IMR-90 (cell line): ENCODE measurements around the gene NGEF. TPM values are rescaled to one million over a fixed set of nuclear protein-coding genes. Genes with fewer than 3 reads are reported as not detected.

Experiments used
- ATAC-seq: fragments of 200-7000 bp; cut with Tn5 transposase; 2 replicates; pipeline ENCODE4 v1.9.1; 2020; ENCODE audit warnings: low read depth, mild to moderate bottlenecking, moderate library complexity
- BruUV-seq: library from RNA; stranded (reverse); fragments of 400-500 nt; replicated peaks from 2 replicates; lab custom pipeline; 2021; lab: Mats Ljungman, UMichigan
- CTCF ChIA-PET: fragments of 300-600 bp; formaldehyde crosslinking; extraction: SDS; loops from one replicate; lab custom pipeline; 2021; ENCODE audit warnings: antibody characterized with exemption; lab: Yijun Ruan, JAX
- POLR2A ChIA-PET: fragments of 300-600 bp; sonication (Branson Sonifier 250); formaldehyde crosslinking; loops from one replicate; lab custom pipeline; 2022; ENCODE audit warnings: antibody characterized with exemption; ENCODE audit not compliant: unreplicated experiment; lab: Charles Lee
- DNase-seq: peaks from one replicate; pipeline ENCODE4 v3.0.0; 2013
- H2AFZ ChIP-seq: replicated peaks from 2 replicates; pipeline ENCODE3; 2013; ENCODE audit warnings: low read length, mild to moderate bottlenecking; ENCODE audit not compliant: poor library complexity
- H2AK5ac ChIP-seq: 2 replicates; pipeline ENCODE4 v1.6.1; 2013; ENCODE audit warnings: low read depth, low read length, inconsistent platforms
- H2AK9ac ChIP-seq: replicated peaks from 2 replicates; pipeline ENCODE3; 2013; ENCODE audit warnings: mild to moderate bottlenecking, low read depth, low read length, moderate library complexity; ENCODE audit not compliant: poor library complexity
- H2BK120ac ChIP-seq: 2 replicates; pipeline ENCODE4 v1.6.1; 2013; ENCODE audit warnings: low read depth, low read length, inconsistent platforms
- H2BK15ac ChIP-seq: 3 replicates; pipeline ENCODE4 v1.6.1; 2013; ENCODE audit warnings: low read depth, low read length, inconsistent platforms
- H2BK20ac ChIP-seq: 2 replicates; pipeline ENCODE4 v1.6.1; 2013; ENCODE audit warnings: low read depth, mild to moderate bottlenecking, inconsistent platforms, low read length, moderate library complexity
- H2BK5ac ChIP-seq: 2 replicates; pipeline ENCODE4 v1.6.1; 2013; ENCODE audit warnings: mild to moderate bottlenecking, low read depth, low read length, inconsistent platforms; ENCODE audit not compliant: poor library complexity, severe bottlenecking
- H3K14ac ChIP-seq: replicated peaks from 2 replicates; pipeline ENCODE4 v1.6.1; 2013; ENCODE audit warnings: low read depth, low read length, inconsistent platforms
- H3K18ac ChIP-seq: 2 replicates; pipeline ENCODE4 v1.6.1; 2013; ENCODE audit warnings: low read depth, low read length, control low read depth
- H3K23ac ChIP-seq: 2 replicates; pipeline ENCODE4 v1.6.1; 2013; ENCODE audit warnings: low read depth, low read length, inconsistent platforms
- H3K27ac ChIP-seq: 2 replicates; pipeline ENCODE4 v1.5.1; 2013; ENCODE audit warnings: mild to moderate bottlenecking, control low read depth, low read length; ENCODE audit not compliant: insufficient read depth
- H3K27me3 ChIP-seq: 2 replicates; pipeline ENCODE4 v1.6.1; 2013; ENCODE audit warnings: low read length; ENCODE audit not compliant: control insufficient read depth, insufficient read depth
- H3K36me3 ChIP-seq: 2 replicates; pipeline ENCODE4 v1.6.1; 2013; ENCODE audit warnings: low read length, mixed read lengths; ENCODE audit not compliant: control insufficient read depth, insufficient read depth
- H3K4ac ChIP-seq: 2 replicates; pipeline ENCODE4 v1.6.1; 2013; ENCODE audit warnings: low read depth, low read length, inconsistent platforms
- H3K4me1 ChIP-seq: 2 replicates; pipeline ENCODE4 v1.6.1; 2013; ENCODE audit warnings: low read length, mixed read lengths; ENCODE audit not compliant: control insufficient read depth, insufficient read depth
- H3K4me2 ChIP-seq: 2 replicates; pipeline ENCODE4 v1.6.1; 2013; ENCODE audit warnings: low read depth, mild to moderate bottlenecking, control low read depth, low read length, moderate library complexity
- H3K4me3 ChIP-seq: 2 replicates; pipeline ENCODE4 v1.5.1; 2013; ENCODE audit warnings: low read depth, mild to moderate bottlenecking, control low read depth, low read length, moderate library complexity; ENCODE audit not compliant: insufficient read depth
- H3K56ac ChIP-seq: 2 replicates; pipeline ENCODE4 v1.6.1; 2013; ENCODE audit warnings: low read length, inconsistent platforms; ENCODE audit not compliant: insufficient read depth; ENCODE audit errors: extremely low read depth
- H3K79me1 ChIP-seq, 2 experiments: 2 replicates each; pipeline ENCODE4 v1.6.1; 2013; ENCODE audit warnings: low read length in 2 of 2, inconsistent platforms in 1 of 2, low read depth in 1 of 2
- H3K9ac ChIP-seq: 2 replicates; pipeline ENCODE4 v1.6.1; 2013; ENCODE audit warnings: low read depth, low read length, control low read depth
- H3K9me1 ChIP-seq: 2 replicates; pipeline ENCODE4 v1.6.1; 2013; ENCODE audit warnings: low read length, inconsistent platforms; ENCODE audit not compliant: insufficient read depth
- H3K9me3 ChIP-seq: 2 replicates; pipeline ENCODE4 v1.6.1; 2013; ENCODE audit warnings: low read length; ENCODE audit not compliant: control insufficient read depth, insufficient read depth
- H4K20me1 ChIP-seq: 2 replicates; pipeline ENCODE4 v1.6.1; 2013; ENCODE audit warnings: low read length, inconsistent platforms; ENCODE audit not compliant: insufficient read depth
- H4K5ac ChIP-seq: 2 replicates; pipeline ENCODE4 v1.6.1; 2013; ENCODE audit warnings: mild to moderate bottlenecking, low read depth, low read length, control low read depth
- H4K8ac ChIP-seq, 2 experiments: 2 replicates each; pipeline ENCODE4 v1.6.1; 2013; ENCODE audit warnings: low read depth in 2 of 2, low read length in 2 of 2, control low read depth in 1 of 2, inconsistent platforms in 1 of 2
- H4K91ac ChIP-seq: 2 replicates; pipeline ENCODE4 v1.6.1; 2013; ENCODE audit warnings: low read depth, low read length, inconsistent platforms; ENCODE audit not compliant: insufficient read depth
- BHLHE40 ChIP-seq: fragments of 150-350 bp; IDR thresholded peaks from 2 replicates; pipeline ENCODE4 v1.6.1; 2016; ENCODE audit warnings: mild to moderate bottlenecking, low read depth, low read length
- CEBPB ChIP-seq: IDR thresholded peaks from 2 replicates; pipeline ENCODE4 v1.6.1; 2012; ENCODE audit warnings: low read depth, low read length, improper control_type of control experiment
- CHD1 ChIP-seq: IDR thresholded peaks from 2 replicates; pipeline ENCODE4 v1.6.1; 2012; ENCODE audit warnings: low read depth, low read length, improper control_type of control experiment
- FOS ChIP-seq: fragments of 150-350 bp; IDR thresholded peaks from 2 replicates; pipeline ENCODE4 v1.6.1; 2016; ENCODE audit warnings: low read depth, low read length
- MAFK ChIP-seq: IDR thresholded peaks from 2 replicates; pipeline ENCODE4 v1.6.1; 2012; ENCODE audit warnings: low read depth, low read length, improper control_type of control experiment
- MAZ ChIP-seq: IDR thresholded peaks from 2 replicates; pipeline ENCODE4 v1.6.1; 2012; ENCODE audit warnings: low read depth, mild to moderate bottlenecking, low read length, improper control_type of control experiment, moderate library complexity, borderline replicate concordance
- MXI1 ChIP-seq: IDR thresholded peaks from 2 replicates; pipeline ENCODE4 v1.6.1; 2012; ENCODE audit warnings: low read depth, mild to moderate bottlenecking, low read length, moderate library complexity, borderline replicate concordance
- NFE2L2 ChIP-seq: fragments of 150-350 bp; IDR thresholded peaks from 2 replicates; pipeline ENCODE4 v1.6.1; 2016; ENCODE audit warnings: low read depth, mild to moderate bottlenecking, low read length
- POLR2A ChIP-seq: IDR thresholded peaks from 2 replicates; pipeline ENCODE4 v1.6.1; 2012; ENCODE audit warnings: mild to moderate bottlenecking, low read depth, low read length
- RAD21 ChIP-seq: IDR thresholded peaks from 2 replicates; pipeline ENCODE4 v1.6.1; 2012; ENCODE audit warnings: low read length, improper control_type of control experiment
- RCOR1 ChIP-seq: IDR thresholded peaks from 2 replicates; pipeline ENCODE4 v1.6.1; 2012; ENCODE audit warnings: mild to moderate bottlenecking, low read length, improper control_type of control experiment; ENCODE audit not compliant: insufficient replicate concordance
- RFX5 ChIP-seq: IDR thresholded peaks from 2 replicates; pipeline ENCODE4 v1.8.0; 2012; ENCODE audit warnings: low read depth, mild to moderate bottlenecking, low read length, moderate library complexity
- SMC3 ChIP-seq: fragments of 150-350 bp; IDR thresholded peaks from 2 replicates; pipeline ENCODE4 v1.6.1; 2016; ENCODE audit warnings: low read depth, mild to moderate bottlenecking, antibody characterized with exemption, low read length, moderate library complexity
- WGBS, 2 experiments: methylation state at CpG; one replicate each; pipeline versions ENCODE4 v1.1.5 to v1.1.7; 2013; ENCODE audit warnings: missing lambda C conversion rate in 2 of 2; ENCODE audit not compliant: insufficient read length in 1 of 2; ENCODE audit errors: extremely low coverage in 2 of 2; 5-methylcytosine and 5-hydroxymethylcytosine counted together
- dilution Hi-C: fragments of 300-500 bp; cut with HindIII; formaldehyde crosslinking; loops from one replicate; pipeline ENCODE4 v1.14.3; 2018; ENCODE audit warnings: low sequenced_read_pairs; ENCODE audit not compliant: unreplicated experiment
- in situ Hi-C: fragments of 300-500 bp; cut with MboI; formaldehyde crosslinking; loops from 3 replicates; pipeline ENCODE4 v1.14.3; 2019; ENCODE audit warnings: low sequenced_read_pairs, inconsistent platforms, mixed read lengths
- intact Hi-C: fragments of 100-400 bp; cut with micrococcal nuclease; formaldehyde crosslinking; loops from 2 replicates; pipeline ENCODE4 v1.10.0; 2022
- polyA plus RNA-seq, 3 experiments: library from polyadenylated mRNA; depleted of rRNA; stranded (reverse); fragments of >200 nt; gene quantifications; 2 replicates each; pipeline ENCODE4 v1.2.3, GENCODE V29; 2012; ENCODE audit warnings: low replicate concordance in 1 of 3
- total RNA-seq: library from RNA; depleted of rRNA; stranded (reverse); fragments of >200 nt; gene quantifications from 2 replicates; pipeline ENCODE4 v1.2.3, GENCODE V29; 2012
- TF ChIP-seq, protein P1 (sequence below): fragments of 150-350 bp; IDR thresholded peaks from 2 replicates; pipeline ENCODE4 v1.6.1; 2016; ENCODE audit warnings: low read depth, mild to moderate bottlenecking, low read length, moderate library complexity, borderline replicate concordance
- TF ChIP-seq, protein P2 (sequence below): fragments of 150-350 bp; IDR thresholded peaks from 2 replicates; pipeline ENCODE4 v1.6.1; 2017; ENCODE audit warnings: mild to moderate bottlenecking, antibody characterized with exemption, low read length, low read depth
- TF ChIP-seq, protein P3 (sequence below): conservative IDR thresholded peaks from 2 replicates; pipeline ENCODE4 v1.5.1; 2012; ENCODE audit warnings: mild to moderate bottlenecking, low read depth, low read length, improper control_type of control experiment

The NGEF gene
- total and polyA plus RNA-seq, 2 of the 4 experiments (the other 2 are of a cell fraction): 1.1 to 1.7 TPM

DNA sequence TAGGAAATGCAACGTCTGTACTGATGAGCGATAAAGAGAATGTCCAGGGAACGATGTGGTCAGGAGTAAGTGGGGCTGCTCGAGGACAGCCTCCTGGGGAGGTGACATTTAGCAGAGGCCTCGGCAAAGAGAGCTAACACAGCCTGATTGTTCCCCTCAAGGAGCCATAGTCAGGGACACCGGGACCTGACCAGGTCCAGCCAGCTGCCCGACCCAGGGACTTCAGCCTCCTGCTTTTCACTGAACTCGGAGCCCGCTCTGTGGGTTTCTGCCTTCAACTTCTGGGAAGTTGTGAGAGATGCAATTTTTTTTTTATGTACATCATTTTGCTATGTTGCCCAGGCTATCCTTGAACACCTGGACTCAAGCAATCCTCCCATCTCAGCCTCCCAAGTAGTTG, 29.5 kb upstream of the NGEF start:
- in situ Hi-C loops (no loop called here), intact Hi-C loops (no loop called here), dilution Hi-C loops (no loop called here)
- ChIA-PET POLR2A (no interaction called here), CTCF (no interaction called here)
- H3K9me3 ChIP-seq: no peaks in the 10 kb centered on the region
- H2BK15ac ChIP-seq: no peak overlapping the region
- no peaks in the 10 kb centered on the region for H3K36me3 ChIP-seq
- H2BK120ac ChIP-seq: no peak overlapping the region
- peaks cover 35% of the 10 kb centered on the region for H3K27me3 ChIP-seq
- no peak overlapping the region for H3K56ac ChIP-seq
- no peak overlapping the region for H4K91ac ChIP-seq
- H2AK5ac ChIP-seq: no peak overlapping the region
- no peak overlapping the region for H3K9ac ChIP-seq
- WGBS, 2 experiments: 57% methylated on average over 4 of the region's 9 CpGs; no CpG with 5 or more reads in 1 of the 2 experiments
- H4K5ac ChIP-seq: no peak overlapping the region
- H4K8ac ChIP-seq: no peak overlapping the region
- no peak overlapping the region for H2AFZ ChIP-seq
- no peak overlapping the region for H3K4me2 ChIP-seq
- no peak overlapping the region for H2BK5ac ChIP-seq
- no peaks in the 10 kb centered on the region for H3K4me1 ChIP-seq
- BruUV-seq: no TSS peak
- H3K14ac ChIP-seq: no peak overlapping the region
- TF ChIP-seq FOS (no peak), CEBPB (no peak), NFE2L2 (no peak), BHLHE40 (no peak), CHD1 (no peak), MXI1 (no peak), MAZ (no peak), POLR2A (no peak), SMC3 (no peak), RCOR1 (no peak), RAD21 (no peak), MAFK (no peak), RFX5 (no peak)
- TF ChIP-seq, protein P1, sequence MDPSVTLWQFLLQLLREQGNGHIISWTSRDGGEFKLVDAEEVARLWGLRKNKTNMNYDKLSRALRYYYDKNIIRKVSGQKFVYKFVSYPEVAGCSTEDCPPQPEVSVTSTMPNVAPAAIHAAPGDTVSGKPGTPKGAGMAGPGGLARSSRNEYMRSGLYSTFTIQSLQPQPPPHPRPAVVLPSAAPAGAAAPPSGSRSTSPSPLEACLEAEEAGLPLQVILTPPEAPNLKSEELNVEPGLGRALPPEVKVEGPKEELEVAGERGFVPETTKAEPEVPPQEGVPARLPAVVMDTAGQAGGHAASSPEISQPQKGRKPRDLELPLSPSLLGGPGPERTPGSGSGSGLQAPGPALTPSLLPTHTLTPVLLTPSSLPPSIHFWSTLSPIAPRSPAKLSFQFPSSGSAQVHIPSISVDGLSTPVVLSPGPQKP: no peak
- TF ChIP-seq, protein P2, sequence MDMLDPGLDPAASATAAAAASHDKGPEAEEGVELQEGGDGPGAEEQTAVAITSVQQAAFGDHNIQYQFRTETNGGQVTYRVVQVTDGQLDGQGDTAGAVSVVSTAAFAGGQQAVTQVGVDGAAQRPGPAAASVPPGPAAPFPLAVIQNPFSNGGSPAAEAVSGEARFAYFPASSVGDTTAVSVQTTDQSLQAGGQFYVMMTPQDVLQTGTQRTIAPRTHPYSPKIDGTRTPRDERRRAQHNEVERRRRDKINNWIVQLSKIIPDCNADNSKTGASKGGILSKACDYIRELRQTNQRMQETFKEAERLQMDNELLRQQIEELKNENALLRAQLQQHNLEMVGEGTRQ: no peak
- TF ChIP-seq, protein P3, sequence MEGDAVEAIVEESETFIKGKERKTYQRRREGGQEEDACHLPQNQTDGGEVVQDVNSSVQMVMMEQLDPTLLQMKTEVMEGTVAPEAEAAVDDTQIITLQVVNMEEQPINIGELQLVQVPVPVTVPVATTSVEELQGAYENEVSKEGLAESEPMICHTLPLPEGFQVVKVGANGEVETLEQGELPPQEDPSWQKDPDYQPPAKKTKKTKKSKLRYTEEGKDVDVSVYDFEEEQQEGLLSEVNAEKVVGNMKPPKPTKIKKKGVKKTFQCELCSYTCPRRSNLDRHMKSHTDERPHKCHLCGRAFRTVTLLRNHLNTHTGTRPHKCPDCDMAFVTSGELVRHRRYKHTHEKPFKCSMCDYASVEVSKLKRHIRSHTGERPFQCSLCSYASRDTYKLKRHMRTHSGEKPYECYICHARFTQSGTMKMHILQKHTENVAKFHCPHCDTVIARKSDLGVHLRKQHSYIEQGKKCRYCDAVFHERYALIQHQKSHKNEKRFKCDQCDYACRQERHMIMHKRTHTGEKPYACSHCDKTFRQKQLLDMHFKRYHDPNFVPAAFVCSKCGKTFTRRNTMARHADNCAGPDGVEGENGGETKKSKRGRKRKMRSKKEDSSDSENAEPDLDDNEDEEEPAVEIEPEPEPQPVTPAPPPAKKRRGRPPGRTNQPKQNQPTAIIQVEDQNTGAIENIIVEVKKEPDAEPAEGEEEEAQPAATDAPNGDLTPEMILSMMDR: no peak
- H3K23ac ChIP-seq: no peak overlapping the region
- no peak overlapping the region for H2AK9ac ChIP-seq
- no peak overlapping the region for H3K18ac ChIP-seq
- H3K27ac ChIP-seq: no peak overlapping the region
- no peaks in the 10 kb centered on the region for H4K20me1 ChIP-seq
- ATAC-seq (no peak), DNase-seq (no peak)
- H3K4ac ChIP-seq: no peak overlapping the region
- no peaks in the 10 kb centered on the region for H3K9me1 ChIP-seq
- H3K4me3 ChIP-seq: no peak overlapping the region
- no peaks in the 10 kb centered on the region for H3K79me1 ChIP-seq
- no peak overlapping the region for H2BK20ac ChIP-seq
